ENCODE data around the gene ALDH3A1.

ALDH3A1 gene

DNA sequence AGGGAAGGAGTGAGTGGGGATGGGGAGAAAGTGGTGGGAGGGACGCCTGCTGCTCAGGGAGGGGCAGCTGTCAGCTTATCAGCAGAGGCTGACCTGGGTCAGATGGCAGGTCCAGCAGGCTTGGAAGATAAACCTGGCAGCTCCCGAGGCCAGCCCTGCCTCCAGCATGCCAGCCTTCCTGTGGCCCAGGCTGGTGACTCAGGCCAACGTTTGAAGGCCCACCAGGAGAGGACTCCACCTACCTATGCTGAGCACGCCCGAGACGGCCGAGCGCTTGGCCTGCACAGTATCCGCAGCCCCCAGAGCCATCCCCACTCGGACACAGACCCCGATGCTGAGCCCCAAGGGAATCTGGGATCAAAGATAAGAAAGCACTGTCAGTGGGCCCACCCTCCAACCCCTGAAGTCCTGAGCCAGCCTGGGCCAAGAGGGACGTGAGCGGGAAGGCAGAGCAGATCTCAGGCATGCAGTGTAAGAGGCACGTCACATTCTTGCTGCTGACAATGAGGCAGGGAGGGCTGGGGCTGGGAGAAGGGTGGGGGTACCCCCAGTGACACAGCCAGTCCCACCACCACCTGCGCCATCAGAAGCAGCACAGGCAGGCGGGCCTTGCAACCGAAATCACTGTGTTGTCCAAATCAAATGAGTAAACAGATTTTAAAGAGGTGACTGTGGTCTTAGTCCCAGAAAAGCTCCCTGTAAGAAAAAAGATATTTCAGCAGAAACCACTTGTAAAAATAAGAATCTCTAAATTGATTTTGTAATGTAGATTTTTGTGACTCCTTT lies 44.1 kb downstream of the ALDH3A1 start:
- DNase-seq (ENCODE audit: low read depth), result no peak

DNA sequence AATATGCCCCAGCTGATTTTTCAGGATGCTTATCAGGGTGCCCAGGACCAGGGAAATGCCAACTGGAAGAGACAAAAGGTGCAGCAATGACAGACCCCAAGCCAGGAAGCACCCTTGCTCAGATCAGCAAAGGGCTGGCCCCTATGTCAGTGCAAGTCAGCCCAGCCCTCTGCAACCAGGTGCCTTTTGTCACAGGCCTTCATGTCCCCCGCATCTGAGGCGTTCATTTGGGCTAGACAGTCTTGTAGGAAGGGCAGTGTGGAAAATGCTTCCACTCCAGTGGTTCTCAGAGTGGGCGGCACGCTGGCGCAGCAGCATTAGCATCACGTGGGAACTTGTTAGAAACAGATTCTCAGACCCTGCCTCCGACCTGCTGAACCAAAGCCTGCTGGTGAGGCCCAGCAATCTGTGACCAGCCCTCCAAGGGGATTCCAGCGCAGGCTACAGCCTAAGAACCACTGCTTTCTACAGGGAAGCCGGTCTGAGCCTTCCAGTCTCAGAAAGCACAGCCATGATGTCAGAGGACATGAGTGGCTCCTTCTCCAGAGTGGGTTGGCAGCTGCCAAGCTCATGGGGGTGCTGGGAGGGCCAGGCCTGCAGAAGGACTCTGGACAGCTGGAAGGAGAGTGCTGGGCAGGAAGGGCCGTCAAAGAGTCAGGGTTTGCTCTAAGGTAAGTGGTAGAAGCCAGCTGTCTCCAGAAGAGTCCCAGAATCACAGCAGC lies 44.8 kb downstream of the ALDH3A1 start:
- no peak for DNase-seq (ENCODE audit: low read depth)

DNA sequence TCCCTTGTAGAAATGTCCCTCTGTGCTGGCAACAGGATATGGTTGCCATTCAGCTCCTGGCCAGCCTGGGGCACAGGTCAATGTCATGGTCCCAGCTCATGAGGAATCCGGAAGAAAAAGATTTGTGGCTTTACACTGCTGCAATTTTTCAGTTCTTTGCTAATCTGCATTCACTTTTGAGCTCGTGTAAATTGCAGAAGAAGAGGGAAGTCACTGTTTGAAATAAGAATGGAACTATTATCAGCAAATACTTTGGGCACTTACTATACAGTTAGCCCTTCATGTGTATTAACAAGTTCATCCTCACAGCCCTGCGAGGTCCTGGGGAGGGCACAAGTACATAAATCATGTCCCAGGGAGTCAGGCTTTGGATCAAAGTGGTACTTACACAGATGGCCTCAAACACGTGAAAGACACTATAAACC lies 45.9 kb downstream of the ALDH3A1 start:
- DNase-seq (ENCODE audit: low read depth), result no peak

Measured in stimulated activated CD8-positive, alpha-beta memory T cell treated with anti-CD3 and anti-CD28 coated beads, Interleukin-7, amount 100 ng/mL, for 24 hours (primary cell).